ENCODE measurements around the gene MED1.

GRCh38 chr17:39385040-39385439, 66.0 kb downstream of the MED1 start:
- TF ChIP-seq CTCF (conservative IDR thresholded peaks at IDR 0.05; ENCODE audit: low read depth, low read length) (no peak), EZH2 (IDR thresholded peaks at IDR 0.05; ENCODE audit: borderline replicate concordance, low read depth, low read length, poor library complexity, severe bottlenecking) (no peak)
